H4 (cell line): ENCODE data around the gene VPS13D. TPM values are rescaled to one million over a fixed set of nuclear protein-coding genes. Genes with fewer than 3 reads are reported as not detected.
"Not testable (repeated sequence)": the region's sequence is repeated elsewhere in the genome, so short reads cannot be mapped to it uniquely, and the experiment has no call there.

Experiments
- DNase-seq: peaks from one replicate; pipeline ENCODE4 v3.0.0-alpha.2; 2015; ENCODE audit warnings: low spot score
- total RNA-seq: library from RNA; depleted of rRNA; stranded (reverse); fragments of >200 nt; shearing (Covaris generic); gene quantifications from 2 replicates; pipeline ENCODE4 v1.2.3, GENCODE V29; 2014

VPS13D gene
- total RNA-seq, 1 experiment from 2014 or later = 9.6 TPM

DNA sequence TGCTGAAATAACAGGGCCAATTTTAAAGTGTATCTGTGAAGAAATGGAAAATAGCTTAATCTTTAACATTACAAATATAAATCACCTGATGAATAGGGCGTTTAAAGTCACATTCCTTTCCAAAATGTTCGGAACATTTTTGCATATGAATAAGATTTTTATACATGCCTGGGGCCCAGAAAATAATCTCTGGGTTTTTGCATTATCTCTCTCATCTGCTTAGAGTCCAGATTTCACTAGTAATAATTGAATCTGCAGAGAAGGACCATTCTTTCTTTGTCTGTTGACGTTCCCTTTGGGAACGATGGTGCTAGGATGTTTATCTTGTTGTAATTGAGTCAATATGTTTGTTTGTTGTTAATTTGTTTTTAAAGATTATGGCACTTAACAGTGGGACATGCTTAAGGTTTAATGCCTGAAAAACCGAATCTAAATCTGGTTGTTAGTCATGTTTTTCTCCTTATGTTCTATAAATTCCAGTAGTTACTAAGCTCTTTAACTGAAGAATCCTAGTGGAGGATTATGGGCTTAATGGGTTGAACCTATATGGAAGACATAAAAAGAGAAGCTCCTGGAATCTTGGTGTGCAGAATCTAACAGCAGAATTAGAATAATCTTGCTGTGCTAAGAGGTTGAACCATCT, 140.6 kb downstream of the VPS13D start:
- no peak for DNase-seq

GRCh38 chr1:12371053-12371452, 141.2 kb downstream of the VPS13D start:
- DNase-seq = no peak

DNA sequence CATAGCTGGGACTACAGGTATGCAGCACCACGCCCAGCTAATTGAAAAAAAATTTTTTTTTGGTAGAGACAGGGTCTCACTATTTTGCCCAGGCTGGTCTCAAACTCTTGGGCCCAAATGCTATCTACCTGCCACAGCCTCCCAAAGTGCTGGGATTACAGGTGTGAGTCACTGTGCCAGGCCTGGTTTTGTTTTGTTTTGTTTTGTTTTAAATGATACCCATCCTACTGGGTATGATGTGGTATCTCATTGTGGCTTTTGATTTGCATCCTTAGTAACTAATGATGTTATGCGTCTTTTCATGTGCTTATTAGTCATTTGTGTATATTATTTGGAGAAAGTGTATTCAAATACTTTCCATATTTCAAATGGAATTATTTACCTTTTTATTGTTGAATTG, 142.3 kb downstream of the VPS13D start:
- no peak for DNase-seq

- no peak for DNase-seq
Observed at GRCh38 chr1:12372761-12373160, 142.9 kb downstream of the VPS13D start.

GRCh38 chr1:12375133-12375829, 145.5 kb downstream of the VPS13D start:
- DNase-seq = no peak

DNA sequence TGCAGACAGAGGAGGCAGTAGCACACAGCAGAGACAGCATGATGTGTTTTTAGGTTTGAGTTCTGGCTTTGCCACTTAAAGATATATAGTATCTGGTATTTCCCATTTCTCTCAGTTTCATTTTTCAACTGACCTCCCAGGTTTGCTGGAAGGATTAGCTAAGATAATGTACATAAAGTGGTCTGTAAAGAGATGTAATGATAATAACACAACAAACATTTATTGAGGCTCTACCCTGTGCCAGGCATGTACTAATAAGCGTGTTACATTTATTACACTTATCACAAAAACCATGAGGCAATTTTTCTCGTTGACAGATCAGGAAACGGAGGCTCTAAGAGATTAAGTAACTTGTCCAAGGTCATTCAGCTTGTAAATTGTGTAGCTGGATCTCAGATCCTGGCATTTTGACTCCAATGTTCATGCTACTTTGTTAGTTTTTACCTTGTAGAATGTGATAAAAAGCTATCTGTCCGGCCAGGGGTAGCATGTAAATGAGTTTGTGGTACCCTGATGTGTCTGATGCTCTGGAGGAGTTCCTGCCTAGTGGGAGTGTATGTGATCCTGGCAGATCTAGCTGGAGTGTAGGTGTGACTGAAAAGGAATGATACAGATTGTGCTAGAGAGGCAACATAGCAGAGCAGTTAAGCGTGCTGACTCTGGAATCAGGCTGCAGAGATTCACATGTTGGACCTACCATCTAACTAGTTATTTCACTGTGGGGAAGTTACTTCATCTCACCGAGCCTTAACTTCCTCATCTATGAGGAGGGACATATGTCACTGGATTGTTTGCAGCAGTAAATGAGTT, 146.6 kb downstream of the VPS13D start:
- no peak for DNase-seq

GRCh38 chr1:12380326-12381249, 150.8 kb downstream of the VPS13D start:
- no peak for DNase-seq

GRCh38 chr1:12383001-12383400, 153.2 kb downstream of the VPS13D start:
- DNase-seq = no peak

DNA sequence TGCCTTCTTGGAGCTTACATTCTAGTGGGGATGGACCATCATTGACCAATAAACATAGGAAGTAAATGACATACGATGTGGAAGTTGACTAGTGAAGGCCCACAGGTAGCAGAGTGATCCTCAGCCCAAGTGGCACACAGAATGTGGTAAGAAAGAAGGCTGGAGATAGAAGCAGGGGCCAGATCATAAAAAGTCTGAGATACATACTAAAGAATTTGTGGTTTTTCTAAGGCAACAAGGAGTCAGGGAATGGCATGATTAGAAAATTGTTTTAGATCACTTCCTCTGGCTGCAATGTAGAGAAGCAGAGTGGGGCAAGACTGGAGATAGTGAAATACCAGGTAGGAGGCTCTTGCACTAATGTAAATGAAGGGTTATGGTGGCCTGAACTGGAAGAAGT, 154.0 kb downstream of the VPS13D start:
- DNase-seq = no peak

GRCh38 chr1:12384836-12385456, 155.1 kb downstream of the VPS13D start:
- no peak for DNase-seq

GRCh38 chr1:12386130-12386529, 156.3 kb downstream of the VPS13D start:
- no peak for DNase-seq

- no peak for DNase-seq
Observed at GRCh38 chr1:12387641-12388040, 157.8 kb downstream of the VPS13D start.

- DNase-seq = not testable (repeated sequence)
Observed at GRCh38 chr1:12390296-12390695, 160.5 kb downstream of the VPS13D start.

- no peak for DNase-seq
Observed at GRCh38 chr1:12397462-12398450, 167.9 kb downstream of the VPS13D start.

DNA sequence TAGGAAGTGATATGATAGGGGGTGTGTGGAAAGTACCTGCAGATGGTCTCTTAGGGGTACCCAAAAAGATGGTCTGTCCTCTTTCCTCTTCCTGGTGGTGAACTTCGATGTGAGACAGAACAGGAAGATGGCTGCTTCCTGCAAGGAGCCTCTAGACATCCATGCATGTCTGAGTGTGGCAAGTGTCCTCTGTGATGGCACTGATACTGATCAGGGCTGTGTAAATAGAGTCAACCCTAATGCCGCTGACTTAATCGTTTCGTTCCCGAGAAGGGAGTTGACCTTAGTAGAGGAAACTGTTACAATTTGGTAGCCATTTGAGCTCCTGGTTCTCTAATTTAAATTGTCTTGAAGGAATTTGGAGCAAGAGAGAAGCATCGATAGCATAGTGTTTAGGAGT, 168.6 kb downstream of the VPS13D start:
- no peak for DNase-seq

GRCh38 chr1:12400027-12400693, 170.3 kb downstream of the VPS13D start:
- no peak for DNase-seq

- DNase-seq = no peak
Observed at GRCh38 chr1:12402159-12402673, 172.4 kb downstream of the VPS13D start.

DNA sequence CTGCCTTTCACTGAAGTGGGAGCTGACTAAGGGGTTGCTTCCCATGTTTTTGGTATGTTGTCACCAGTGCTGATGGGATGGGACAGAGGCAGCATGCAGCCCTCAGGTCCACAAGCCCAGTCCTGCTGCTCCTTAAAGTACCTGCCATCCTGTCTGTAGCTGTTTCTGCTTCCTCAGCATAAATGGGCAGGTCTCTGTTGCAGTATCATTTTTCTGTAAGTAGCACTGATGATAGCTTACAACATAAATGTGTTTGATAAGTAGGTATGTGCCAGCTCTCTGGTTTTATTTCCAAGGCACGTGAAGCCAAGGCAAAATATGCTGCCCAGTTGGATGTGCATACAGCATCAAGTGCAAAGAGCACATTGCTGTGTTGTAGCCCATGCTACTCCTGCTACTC, 173.0 kb downstream of the VPS13D start:
- DNase-seq = no peak

- DNase-seq = no peak
Observed at GRCh38 chr1:12404918-12405317, 175.1 kb downstream of the VPS13D start.
